ENCODE measurements around the gene PER3. TPM values are rescaled to one million over a fixed set of nuclear protein-coding genes. Genes with fewer than 3 reads are reported as not detected.

PER3 gene
- total RNA-seq, 5 donors from 2014 or later (not counting 1 experiment from before 2014, with no cell fraction given) = 4.2 to 13.5 (median 7.4) TPM

- Histone ChIP-seq H3K4me1 (ENCODE audit: control insufficient read depth in 1 of 2, extremely low read depth in 1 of 2, insufficient read depth in 2 of 2, low read length in 2 of 2) (peaks cover 0 to 5% of the 10 kb centered on the region in 2 experiments), H3K36me3 (ENCODE audit: control insufficient read depth in 2 of 2, extremely low read depth in 1 of 2, insufficient read depth in 1 of 2, low read length in 1 of 2) (no peaks in the 10 kb centered on the region), H3K4me3 (ENCODE audit: control insufficient read depth in 1 of 2, extremely low read depth in 1 of 2, low read length in 1 of 2) (no peak overlapping the region), H3K27me3 (replicated peaks in 1 of 2; ENCODE audit: control insufficient read depth in 2 of 2, extremely low read depth in 1 of 2, insufficient read depth in 2 of 2, low read length in 1 of 2) (peaks cover 0 to 24% of the 10 kb centered on the region in 2 experiments), H3K27ac (ENCODE audit: low read length) (no peak overlapping the region), H3K9me3 (no peaks in the 10 kb centered on the region)
- peaks cover 0 to 14% (median 0%) of the 10 kb centered on the region in 3 donors for H3K4me1 Mint-ChIP-seq
- no peak overlapping the region for H3K27ac Mint-ChIP-seq
- ChIA-PET POLR2A (no interaction called here), CTCF (no interaction called here)
- H3K4me3 Mint-ChIP-seq = no peak overlapping the region
- H3K9me3 Mint-ChIP-seq = no peaks in the 10 kb centered on the region
- peaks cover 10% of the 10 kb centered on the region for H3K36me3 Mint-ChIP-seq
- H3K27me3 Mint-ChIP-seq = peaks cover 2 to 21% of the 10 kb centered on the region in 2 donors
- ATAC-seq (replicated peaks in 1 of 4) = no peak
- no peak for DNase-seq
- 56% methylated on average over 5 of the region's 9 CpGs for WGBS (ENCODE audit: insufficient coverage)
Observed at GRCh38 chr1:7891804-7892203, 107.7 kb downstream of the PER3 start.

GRCh38 chr1:7893529-7894180, 109.6 kb downstream of the PER3 start:
- H3K36me3 ChIP-seq (ENCODE audit: control insufficient read depth in 2 of 2, extremely low read depth in 1 of 2, insufficient read depth in 1 of 2, low read length in 1 of 2) = no peaks in the 10 kb centered on the region
- ATAC-seq (replicated peaks in 1 of 4) (no peak), DNase-seq (no peak)
- H3K27me3 Mint-ChIP-seq = peaks cover 0 to 12% of the 10 kb centered on the region in 2 donors
- H3K27ac ChIP-seq (ENCODE audit: low read length) = no peak overlapping the region
- H3K27me3 ChIP-seq (replicated peaks in 1 of 2; ENCODE audit: control insufficient read depth in 2 of 2, extremely low read depth in 1 of 2, insufficient read depth in 2 of 2, low read length in 1 of 2) = peaks cover 0 to 13% of the 10 kb centered on the region in 2 experiments
- no peaks in the 10 kb centered on the region for H3K9me3 ChIP-seq
- WGBS (ENCODE audit: insufficient coverage) = 93% methylated on average over 8 of the region's 13 CpGs
- peaks cover 0 to 14% (median 0%) of the 10 kb centered on the region in 3 donors for H3K4me1 Mint-ChIP-seq
- H3K4me3 ChIP-seq (ENCODE audit: control insufficient read depth in 1 of 2, extremely low read depth in 1 of 2, low read length in 1 of 2) = no peak overlapping the region
- H3K4me3 Mint-ChIP-seq = no peak overlapping the region
- POLR2A ChIA-PET = interaction anchor here in 1 of 2 donors (0.7 kb wide), 1 partner anchor 325 kb away, joined by 9 read pairs; no protein-coding TSS in a partner anchor
- H3K4me1 ChIP-seq (ENCODE audit: control insufficient read depth in 1 of 2, extremely low read depth in 1 of 2, insufficient read depth in 2 of 2, low read length in 2 of 2) = peaks cover 0 to 6% of the 10 kb centered on the region in 2 experiments
- peaks cover 8% of the 10 kb centered on the region for H3K36me3 Mint-ChIP-seq
- no peak overlapping the region for H3K27ac Mint-ChIP-seq
- CTCF ChIA-PET = no interaction called here
- no peaks in the 10 kb centered on the region for H3K9me3 Mint-ChIP-seq

Other genes starting within 250 kb of the PER3 start
- 10 to 100 TPM; 39.2 to 57.3 (median 53.3) TPM for gene VAMP3, start 13.0 kb upstream of the PER3 start, total RNA-seq
- 10 to 100 TPM in 1 of 5 donors, 1 to 10 TPM in 2, under 1 TPM in 2; 0.58 to 11.6 (median 1.3) TPM for gene UTS2, start 68.8 kb downstream of the PER3 start, total RNA-seq
- 1 to 10 TPM in 1 of 5 donors, under 1 TPM in 4; 0.59 to 4.3 (median 0.88) TPM for gene TNFRSF9, start 156.5 kb downstream of the PER3 start, total RNA-seq
- 100 to 1,000 TPM; 103 to 125 (median 116) TPM for gene PARK7, start 177.4 kb downstream of the PER3 start, total RNA-seq
- 1 to 10 TPM; 1.5 to 3.8 (median 2.2) TPM for gene ERRFI1, start 242.0 kb downstream of the PER3 start, total RNA-seq